AG10803 (cell line): ENCODE data around the gene FCHSD2.
A peak's percentile ranks its signal among the peaks of the same experiment; 100 is the strongest.

Experiments
- DNase-seq: peaks from one replicate; pipeline ENCODE4 v3.0.0; 2010; ENCODE audit warnings: low read depth
- H3K4me3 ChIP-seq: 2 replicates; pipeline ENCODE4 v1.5.1; 2011; ENCODE audit warnings: mild to moderate bottlenecking, low read length, control low read depth
- TF ChIP-seq, protein P1 (sequence below): conservative IDR thresholded peaks from 2 replicates; pipeline ENCODE4 v1.5.1; 2011; ENCODE audit warnings: mild to moderate bottlenecking, low read length, control low read depth, inconsistent platforms

FCHSD2 gene

DNA sequence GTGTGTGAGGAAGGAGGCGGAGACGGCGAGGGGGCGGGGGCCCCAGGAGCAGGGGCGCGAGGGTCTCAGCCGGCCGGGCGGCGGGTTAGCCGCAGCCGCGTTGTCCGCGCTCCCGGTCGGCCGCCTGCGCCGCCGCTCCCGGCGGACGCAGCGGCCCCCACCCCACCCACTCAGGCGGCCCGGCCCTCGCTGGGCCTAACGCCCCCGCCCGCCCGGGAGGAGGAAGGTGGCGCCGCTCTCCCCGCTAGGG is at the start of gene FCHSD2:
Gene FCHSD2, minus strand, starts transcription at position 191 of the 250 bp plus-strand sequence. CDS start 441 bp downstream, outside the sequence.
- TF ChIP-seq, protein P1, sequence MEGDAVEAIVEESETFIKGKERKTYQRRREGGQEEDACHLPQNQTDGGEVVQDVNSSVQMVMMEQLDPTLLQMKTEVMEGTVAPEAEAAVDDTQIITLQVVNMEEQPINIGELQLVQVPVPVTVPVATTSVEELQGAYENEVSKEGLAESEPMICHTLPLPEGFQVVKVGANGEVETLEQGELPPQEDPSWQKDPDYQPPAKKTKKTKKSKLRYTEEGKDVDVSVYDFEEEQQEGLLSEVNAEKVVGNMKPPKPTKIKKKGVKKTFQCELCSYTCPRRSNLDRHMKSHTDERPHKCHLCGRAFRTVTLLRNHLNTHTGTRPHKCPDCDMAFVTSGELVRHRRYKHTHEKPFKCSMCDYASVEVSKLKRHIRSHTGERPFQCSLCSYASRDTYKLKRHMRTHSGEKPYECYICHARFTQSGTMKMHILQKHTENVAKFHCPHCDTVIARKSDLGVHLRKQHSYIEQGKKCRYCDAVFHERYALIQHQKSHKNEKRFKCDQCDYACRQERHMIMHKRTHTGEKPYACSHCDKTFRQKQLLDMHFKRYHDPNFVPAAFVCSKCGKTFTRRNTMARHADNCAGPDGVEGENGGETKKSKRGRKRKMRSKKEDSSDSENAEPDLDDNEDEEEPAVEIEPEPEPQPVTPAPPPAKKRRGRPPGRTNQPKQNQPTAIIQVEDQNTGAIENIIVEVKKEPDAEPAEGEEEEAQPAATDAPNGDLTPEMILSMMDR: no peak
- peak within 1 kb of the TSS; percentile 87 for H3K4me3 ChIP-seq
- no peak for DNase-seq

DNA sequence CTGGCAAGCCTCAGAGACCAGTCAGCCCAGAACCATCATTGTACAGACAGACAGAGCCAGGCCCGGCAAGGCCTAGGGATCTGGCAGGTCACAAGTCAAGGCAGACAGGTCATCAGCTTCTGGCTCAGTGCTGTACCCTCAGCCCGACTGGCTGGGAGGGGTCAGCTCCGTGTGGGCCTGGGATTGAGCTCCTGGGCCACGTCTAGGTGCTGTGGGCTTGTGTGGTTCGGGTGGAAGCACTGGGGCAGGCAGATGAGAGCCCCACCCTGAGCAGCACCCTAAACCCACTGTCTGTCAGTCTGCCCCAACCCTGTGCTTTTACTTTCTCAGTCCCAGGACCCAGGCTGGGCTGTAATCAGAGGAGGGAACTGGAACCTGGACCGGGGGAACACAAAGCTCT is 49.0 kb upstream of the FCHSD2 start:
- no peak overlapping the region for H3K4me3 ChIP-seq
- no peak for DNase-seq
- TF ChIP-seq, protein P1: no peak

DNA sequence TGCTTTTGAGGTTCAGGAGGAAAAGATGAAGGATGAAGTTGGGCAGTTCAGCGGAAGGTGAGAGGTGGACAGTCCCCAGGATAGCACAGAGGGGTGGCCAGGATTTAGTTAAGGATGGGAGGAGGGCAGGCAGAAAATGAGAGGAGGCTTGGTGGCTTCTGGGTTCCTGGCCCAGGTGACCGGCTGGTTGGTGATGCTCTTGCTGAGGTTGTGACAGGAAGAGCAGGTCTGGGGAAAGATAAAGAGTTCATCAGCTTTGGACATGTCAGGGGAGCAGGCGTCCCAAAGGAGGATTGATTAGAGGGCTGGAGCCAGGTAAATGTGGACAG is 48.4 kb upstream of the FCHSD2 start:
- no peak for DNase-seq
- TF ChIP-seq, protein P1: no peak
- H3K4me3 ChIP-seq: no peak overlapping the region

DNA sequence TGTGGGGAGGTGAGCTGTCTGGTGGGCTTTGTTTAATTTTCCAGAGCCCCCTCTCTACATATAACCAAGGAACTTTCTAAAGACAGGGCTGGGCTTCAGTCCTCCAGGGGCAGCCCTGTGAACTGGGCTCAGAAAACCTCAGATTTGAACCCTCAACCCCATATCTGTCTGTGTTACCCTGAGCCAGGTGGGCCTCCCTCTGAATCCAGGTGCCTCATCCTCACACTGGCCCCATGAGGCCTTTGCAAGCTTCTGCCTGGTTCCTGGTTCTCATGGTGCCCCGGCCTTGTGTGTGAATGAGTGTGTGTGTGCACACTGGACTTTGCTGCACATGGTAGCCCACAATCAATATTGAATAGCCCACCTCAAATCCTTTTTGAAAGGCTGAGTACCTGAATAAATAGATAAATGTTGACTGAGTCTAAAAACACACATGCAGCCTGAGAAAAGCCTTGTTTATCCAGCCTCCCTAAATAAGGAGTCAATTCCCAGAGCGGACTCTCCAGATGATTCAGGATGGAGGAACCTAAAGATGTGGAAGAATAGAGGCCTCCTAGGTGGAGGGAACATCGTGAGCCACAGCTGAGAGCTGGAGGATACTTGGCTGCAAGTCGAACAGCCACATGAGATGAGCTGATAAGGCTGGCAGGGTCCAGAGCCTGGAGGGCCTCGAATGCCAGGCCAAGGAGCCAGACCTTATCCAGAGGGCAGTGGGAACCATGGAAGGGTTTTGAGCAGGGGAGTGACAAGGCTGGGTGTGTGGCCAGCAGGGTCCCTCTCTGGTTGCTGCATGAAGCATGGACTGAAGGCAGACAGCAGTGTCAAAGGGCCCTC is 47.8 kb upstream of the FCHSD2 start:
- TF ChIP-seq, protein P1: no peak
- no peak overlapping the region for H3K4me3 ChIP-seq
- no peak for DNase-seq

DNA sequence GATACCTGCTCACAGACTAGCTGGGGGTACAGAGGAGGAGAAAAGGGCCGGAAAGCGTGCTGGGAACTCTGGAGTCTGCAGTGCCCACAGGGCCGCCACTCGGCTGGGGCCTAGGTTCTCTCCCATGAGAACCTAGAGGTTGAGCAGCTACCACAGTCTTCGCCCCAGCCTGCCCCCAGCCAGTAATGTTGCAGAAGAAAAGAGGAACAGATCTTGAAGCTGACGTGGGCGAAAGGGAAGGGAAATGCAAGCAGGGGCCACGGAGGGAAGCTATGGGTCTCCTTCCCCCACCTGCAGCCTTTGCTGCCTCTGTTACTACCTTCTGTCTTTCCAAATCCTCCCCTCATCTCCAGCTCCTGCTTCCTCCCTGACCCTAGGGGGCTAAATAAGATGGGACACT is 47.2 kb upstream of the FCHSD2 start:
- no peak for DNase-seq
- TF ChIP-seq, protein P1: no peak

DNA sequence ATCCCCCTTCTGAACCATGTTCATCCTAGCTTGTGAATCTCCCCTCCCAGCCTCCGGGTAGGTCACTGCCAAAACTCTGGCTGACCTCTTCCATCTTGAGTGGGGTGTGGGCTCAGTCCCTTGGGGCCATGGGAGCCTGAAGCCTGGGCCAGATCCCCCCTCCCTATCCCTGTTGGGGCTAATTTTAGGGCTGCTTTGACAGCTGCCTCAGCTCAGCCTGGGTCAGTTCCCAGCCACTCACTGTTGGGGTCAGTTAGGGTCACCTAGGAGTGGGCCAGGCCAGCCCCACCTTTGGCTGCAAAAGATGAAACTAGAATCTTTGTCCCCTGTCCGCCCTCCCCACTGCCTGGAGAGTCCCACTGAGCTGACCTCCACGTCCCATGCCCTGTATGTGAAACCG is 46.2 kb upstream of the FCHSD2 start:
- no peak for DNase-seq
- TF ChIP-seq, protein P1: no peak
- no peak overlapping the region for H3K4me3 ChIP-seq

More for the DNA sequence above, 47.2 kb upstream of the FCHSD2 start:
- no peak overlapping the region for H3K4me3 ChIP-seq

DNA sequence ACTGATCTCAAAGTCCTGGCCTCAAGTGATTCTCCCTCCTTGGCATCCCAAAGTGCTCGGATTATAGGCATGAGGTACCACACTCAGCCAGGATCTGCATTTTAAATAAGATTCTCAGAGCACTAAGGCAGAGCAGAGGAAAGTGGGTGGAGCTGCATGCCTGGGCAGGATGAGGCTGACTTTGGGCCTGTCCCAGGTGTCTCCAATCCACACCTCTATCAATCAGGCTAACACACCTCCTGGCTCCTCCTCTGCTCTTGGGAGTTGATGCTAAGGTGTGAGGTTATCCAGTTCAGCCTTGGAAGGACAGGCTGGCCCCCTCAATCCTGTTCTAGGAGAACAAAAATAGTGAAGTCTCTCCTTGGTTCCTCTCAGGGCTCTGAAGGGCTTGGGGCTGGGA is 45.7 kb upstream of the FCHSD2 start:
- no peak overlapping the region for H3K4me3 ChIP-seq
- DNase-seq: no peak
- TF ChIP-seq, protein P1: no peak
